GM18909 (cell line): ENCODE measurements around the gene LCNL1.

Experiments
- ATAC-seq: cut with Tn5 transposase; IDR thresholded peaks from one replicate; pipeline ENCODE4 v1.9.1; 2021; ENCODE audit warnings: mild to moderate bottlenecking; ENCODE audit not compliant: unreplicated experiment, poor library complexity

The LCNL1 gene

DNA sequence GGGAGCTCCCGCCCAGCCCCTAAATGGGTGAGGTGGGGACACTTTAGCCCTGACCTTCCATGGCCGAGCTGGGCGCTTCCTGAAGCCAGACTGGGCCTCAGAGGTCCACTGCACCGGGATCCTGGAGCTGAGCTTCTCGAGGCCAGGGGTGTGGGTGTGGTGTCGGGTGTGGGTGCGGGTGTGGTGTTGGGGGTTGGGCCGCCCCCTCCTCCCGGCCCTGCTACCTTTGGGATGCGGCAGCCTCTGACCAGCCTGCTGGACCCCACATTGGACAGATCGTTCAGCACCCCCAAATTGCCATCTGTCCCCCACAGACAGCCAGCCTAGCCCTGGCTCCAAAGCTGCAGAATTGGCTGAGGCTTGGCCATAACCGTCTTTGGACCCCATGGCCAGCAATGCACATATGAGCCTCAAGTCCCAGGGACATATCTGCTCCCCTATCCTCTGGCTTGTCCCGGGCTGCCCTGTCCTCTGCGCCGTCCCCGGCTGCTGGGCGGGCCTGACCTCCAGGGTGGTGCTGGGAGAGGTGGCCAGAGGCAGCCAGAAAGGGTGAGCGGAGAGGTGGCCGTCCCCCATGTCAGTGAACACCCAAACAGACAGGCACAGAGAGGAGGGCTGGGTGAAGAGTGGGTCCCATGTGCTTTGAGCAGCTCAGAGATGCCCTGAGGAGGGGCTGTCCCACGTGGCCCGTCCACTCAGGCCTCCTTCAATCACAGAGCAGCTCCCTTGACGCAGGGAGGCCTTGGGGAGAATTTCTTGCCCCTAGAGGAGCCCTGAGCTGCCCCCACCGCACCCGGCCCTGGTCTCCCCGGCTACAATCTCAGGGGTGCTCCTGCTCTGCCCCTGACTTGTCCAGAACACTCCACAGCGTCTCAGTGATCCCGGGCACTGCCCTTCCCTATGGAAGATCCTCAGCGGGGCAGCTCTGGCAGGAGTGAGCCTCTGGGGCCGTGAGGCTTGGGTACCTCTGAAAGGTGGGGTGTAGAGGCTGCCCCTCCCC is 8.9 kb upstream of the LCNL1 start:
- ATAC-seq, result no peak

DNA sequence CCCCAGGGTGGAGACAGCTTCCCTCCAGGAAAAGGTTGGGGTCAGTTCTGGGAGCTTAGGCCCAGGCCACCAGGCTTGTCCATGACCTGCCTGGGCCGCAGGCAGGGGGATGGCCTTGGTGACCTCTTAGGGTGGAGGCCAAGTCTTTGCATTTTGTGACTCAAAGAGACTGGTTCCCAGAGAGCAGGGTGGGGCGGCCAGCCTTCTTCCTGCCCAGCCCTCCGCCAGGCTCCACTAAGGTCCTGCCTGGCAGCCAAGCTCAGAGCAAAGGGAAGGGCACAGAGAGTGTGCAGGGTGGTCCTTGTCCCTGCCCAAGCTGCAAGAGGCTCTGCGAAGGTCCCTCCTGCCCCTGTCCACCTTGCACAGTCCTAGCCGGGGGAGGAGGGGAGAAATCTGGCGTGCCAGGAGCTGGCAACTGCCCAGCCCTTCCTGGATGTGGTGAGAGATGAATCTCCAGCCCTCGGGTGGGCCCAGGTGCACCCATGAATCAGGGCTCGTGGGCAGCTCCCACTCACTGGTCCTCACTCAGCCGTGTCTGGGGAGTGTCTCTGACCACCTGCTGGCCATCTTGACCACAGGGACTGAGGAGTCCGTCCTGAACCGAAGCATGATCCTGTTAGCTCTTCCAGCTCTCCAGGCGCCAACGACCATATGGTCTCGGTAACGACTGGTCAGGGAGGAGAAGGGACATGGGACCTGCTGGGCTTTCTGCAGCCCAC is 7.8 kb upstream of the LCNL1 start:
- ATAC-seq, result no peak

DNA sequence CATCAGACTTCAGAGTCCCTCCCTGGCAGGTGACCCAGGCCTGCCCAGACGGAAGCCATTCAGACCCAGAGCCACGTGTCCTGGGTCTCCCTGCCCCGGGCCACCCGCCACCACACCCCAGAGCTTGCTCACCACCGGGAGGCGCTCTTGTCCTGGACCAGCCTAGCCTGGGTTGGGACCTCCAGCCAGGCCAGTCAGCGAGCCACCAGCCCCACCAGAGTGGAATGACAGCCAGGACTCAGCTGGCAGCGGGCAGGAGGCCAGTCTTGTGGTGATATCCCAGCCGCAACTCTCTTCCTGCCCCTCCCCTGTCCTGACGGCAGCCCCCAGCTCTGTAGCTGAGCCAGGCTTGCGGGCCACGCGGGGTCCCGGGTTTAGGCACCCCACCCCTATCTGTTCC is 7.1 kb upstream of the LCNL1 start:
- no peak for ATAC-seq

DNA sequence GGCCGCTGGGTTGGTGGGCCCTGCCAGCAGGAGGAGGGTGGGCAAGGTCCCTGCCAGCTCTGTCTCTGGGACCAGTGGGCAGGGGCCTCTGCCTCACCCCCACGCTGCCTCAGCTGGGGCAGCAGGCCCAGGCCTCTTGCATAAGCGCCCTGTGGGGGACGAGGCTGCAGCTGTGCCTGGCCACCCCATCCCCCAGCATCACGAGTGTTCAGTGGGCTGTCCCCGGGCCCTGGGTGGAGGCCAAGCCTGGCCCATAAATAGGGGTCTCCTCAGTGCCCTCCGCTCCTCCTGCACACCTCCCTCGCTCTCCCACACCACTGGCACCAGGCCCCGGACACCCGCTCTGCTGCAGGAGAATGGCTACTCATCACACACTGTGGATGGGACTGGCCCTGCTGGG is 5.6 kb upstream of the LCNL1 start, which contains the start of gene PTGDS:
Gene PTGDS, plus strand, starts transcription at position 282 of the 400 bp plus-strand sequence. Its CDS starts 75 bp downstream, at position 357.
- ATAC-seq, result no peak

DNA sequence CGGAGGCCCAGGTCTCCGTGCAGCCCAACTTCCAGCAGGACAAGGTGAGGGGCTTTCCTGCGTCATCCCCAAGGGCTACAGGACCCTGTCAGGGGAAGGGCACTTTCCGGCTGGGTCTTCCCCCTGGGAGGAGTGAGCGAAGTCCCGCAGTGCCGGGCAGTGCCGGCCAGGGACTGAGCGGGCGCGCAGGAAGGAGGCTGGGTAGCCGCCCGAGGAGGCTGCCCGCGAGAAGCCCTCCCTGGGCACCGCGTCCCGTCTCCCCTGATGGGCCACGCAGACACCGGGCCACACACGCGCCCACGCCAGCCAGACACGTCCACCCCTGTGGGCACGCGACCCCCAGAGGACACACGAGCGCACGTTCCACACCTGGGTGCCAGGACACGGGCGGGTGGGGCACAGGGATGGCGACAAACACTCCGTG is 5.1 kb upstream of the LCNL1 start:
- ATAC-seq, result no peak

DNA sequence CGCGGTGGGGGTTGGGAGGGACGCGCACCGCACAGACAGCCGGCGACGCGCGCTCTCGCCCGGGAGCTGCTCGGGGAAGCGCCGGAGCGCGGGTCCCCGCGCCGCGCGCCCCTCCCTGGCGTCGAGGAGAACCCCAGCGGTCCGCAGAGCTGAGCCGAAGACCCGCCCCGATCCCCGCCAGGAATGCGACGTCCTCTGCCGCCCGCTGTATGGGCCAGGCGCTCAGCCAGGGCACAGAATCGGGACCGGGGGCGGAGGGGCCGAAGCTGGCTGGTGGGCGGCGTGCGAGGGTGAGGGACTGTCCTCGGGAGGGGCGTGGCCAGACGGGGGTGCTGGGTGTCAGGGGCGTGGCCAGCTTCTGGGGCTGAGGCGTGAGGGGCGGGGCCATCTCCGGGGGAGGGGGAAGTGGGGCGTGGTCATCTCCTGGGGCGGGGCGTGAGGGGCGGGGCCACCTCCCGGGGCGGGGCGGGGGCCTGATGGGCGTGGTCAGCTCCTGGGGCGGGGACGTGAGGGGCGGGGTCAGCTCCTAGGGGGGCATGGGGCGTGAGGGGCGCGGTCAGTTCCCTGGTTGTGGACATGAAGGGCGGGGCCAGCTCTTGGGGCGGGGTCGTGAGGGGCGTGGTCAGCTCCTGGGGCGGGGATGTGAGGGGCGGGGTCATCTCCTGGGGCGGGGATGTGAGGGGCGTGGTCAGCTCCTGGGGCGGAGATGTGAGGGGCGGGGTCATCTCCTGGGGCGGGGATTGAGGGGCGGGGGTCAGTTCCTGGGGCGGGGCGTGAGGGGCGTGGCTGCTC is 4.5 kb upstream of the LCNL1 start:
- no peak for ATAC-seq

DNA sequence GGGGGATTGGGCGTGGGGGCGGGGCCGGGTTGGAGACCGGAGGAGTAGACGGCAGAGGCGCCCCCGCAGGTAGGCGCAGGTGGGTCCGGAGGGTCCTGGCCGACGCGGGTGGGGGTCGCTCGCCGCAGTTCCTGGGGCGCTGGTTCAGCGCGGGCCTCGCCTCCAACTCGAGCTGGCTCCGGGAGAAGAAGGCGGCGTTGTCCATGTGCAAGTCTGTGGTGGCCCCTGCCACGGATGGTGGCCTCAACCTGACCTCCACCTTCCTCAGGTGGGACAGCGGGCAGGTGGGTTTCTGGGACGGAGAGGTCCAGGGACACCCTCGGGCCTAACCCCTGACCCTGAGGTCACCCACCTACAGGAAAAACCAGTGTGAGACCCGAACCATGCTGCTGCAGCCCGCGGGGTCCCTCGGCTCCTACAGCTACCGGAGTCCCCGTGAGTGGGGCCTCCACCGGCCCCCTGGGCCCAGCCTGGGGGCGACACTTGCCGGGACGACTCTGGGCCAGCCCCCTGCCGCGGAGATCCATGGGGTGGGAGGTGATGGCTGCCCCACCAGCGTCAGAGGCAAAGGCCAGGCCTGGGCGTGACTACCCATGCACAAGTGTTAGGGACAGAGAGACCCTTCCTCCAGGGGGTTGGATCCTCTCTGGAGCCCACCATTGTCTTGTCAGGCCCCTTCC is 3.8 kb upstream of the LCNL1 start:
- no peak for ATAC-seq

DNA sequence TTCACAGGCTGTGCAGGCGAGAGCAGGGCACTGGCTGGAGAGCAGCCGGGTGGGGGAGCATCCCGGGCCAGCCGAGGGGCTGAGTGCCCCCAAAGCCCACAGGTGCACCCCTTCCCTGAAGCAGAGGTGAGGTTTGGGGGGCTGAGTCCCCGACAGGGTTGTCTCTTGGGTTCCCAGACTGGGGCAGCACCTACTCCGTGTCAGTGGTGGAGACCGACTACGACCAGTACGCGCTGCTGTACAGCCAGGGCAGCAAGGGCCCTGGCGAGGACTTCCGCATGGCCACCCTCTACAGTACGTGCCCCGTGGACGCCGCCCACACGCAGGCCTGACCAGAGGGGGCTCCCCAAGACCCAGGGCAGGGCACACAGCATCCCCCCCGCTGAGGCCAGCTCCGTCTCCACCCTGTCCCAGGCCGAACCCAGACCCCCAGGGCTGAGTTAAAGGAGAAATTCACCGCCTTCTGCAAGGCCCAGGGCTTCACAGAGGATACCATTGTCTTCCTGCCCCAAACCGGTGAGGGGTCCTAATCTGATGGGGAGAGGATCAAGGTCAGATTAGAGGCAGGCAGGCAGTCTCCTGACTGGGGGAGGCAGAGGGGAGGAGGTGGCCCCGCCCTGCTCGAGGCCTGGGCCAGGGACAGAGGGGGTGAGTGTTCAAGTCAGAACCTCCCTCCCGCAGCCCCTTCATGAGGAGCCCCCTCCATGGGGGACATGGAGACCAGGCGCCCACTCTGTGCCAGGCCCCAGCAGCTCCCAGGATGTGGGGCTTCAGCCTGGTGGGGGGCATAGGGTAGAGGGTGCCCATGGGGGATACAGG is 2.8 kb upstream of the LCNL1 start:
- ATAC-seq, result no peak

DNA sequence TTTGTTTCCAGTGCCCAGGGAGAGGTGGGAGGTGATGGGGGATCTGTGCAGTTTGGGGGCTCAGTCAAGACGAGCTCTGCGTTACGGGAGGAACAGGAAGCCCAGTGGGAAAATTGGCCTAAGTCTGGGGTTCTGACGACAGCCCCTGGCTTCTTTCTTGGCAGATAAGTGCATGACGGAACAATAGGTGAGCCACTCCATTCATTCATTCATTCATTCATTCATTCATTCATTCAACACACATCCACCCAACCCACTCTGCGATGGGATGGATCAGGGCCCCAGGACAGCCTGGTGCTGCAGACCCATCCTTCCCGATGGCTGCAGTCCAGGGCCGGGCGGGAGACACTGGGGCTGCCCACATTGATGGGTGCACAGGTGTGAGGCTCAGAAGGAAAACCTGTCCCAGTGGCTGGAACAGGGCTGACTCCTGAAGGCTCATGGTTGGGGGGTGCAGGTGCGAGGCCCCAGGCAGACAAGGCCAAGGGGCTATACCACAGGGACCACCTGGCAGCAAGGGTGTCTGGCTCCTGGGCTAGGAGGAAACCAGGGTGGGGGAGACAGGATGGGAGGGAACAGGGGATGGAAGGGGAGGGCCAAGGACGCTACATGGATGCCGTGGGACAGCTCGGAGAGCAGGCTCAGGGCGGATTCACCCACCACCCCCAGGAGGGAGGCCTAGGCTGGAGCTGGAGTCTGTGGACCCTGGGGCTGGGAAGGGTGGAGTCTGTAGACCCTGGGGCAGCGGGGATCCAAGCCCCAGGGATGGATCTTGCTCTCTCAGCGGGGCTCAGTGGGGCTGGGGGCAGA is 1.9 kb upstream of the LCNL1 start:
- ATAC-seq, result no peak

DNA sequence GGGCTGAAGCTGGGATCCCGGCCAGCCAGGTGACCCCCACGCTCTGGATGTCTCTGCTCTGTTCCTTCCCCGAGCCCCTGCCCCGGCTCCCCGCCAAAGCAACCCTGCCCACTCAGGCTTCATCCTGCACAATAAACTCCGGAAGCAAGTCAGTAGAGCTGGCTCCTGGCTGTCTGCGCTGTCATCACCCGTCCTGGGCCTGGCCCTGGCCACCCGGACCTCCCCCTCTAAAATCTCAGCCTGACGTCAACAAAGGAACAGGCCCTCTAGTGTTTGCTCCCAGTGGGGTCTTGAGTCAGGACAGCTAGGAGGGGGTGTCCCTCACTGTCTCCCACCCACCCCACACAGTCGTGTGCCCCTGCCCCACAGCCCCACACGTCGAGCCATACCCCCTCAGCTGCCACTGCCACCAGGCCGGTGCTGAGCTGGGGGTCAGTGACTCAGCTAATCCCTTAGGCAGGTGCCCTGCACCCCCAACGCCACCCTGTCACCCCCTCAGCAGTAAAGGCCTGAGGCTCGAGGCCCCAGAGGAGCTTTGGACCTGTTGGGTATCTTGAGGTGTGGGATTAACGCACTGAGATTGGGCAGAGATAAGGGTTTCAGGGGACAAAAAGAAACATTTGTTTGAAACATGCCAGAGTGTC is 1.1 kb upstream of the LCNL1 start:
- no peak for ATAC-seq

DNA sequence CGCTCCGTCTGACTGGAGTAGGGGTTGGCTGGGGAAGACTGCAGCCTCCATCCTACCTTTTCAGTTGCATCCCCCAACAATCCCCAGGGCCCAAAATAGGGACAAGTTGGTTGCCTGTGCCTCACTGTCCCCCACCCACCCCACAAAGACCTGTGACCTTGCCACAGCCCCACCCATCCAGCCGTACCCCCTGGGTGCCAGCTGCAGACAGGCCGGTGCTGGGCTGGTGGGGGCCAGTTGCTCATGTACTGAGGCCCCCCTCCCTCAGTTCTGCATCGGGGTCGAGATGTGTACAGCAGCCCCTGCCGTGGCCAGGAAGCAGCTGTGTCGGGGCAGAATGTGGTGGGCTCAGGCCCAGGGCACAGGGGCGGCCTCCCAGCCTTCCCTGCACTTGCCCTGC is 374 bp downstream of the LCNL1 start:
- ATAC-seq, result no peak

DNA sequence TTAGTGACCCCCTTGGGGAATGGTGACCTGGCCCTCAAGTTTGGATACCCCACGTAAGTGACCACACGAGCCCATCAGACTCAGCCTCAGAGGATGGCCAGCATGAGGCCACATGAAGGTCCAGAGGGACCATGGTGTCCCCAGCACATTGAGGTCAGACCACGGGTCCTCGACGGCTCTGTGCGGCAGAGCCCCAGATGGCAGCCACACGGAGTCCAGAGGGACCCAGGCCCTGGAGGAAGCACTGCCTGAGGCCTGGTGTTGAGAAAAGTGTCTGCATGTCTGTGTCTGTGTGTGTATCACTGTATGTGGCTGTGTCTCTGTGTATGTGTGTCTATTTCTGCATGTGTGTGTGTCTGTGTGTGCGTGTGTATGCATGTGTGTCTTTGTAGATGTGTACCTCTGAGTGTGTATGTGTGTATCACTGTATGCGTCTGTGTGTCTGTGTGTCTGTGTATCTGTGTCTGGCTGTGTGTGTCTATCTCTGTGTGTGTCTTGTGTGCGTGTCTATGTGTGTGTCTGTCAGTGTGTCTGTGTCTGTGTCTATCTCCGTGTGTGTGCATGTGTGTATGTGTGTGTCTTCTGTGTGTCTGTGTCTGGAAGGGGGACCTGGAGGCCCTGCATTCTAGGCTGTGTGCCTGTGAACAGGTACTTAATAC is 992 bp downstream of the LCNL1 start:
- no peak for ATAC-seq

DNA sequence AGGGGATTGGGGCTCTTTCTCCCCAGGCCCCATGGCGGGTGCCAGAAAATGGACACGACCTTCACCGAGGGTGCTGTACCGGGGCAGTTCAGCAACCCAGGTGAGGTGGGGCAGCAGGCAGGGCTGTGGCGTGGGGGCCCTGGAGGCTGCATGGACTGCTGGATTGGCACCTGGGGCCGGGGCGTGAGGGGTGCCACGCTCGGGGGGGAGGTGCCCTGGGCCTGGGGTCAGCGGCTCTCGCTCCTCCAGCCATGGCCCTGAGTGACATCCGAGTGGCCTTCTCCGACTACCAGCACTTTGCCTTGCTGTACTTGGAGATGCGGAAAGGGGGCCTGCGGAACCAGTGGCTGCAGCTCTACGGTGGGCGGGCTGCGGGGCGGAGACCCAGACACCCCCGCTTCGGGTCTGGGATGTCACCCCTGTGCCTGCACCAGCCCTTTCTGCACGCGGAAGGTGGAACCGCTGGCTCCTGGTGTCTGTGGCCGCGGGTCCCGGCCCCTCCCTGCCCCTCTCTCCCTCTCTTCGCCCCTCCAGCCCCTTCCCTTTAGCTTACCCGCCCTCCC is 1.8 kb downstream of the LCNL1 start:
- ATAC-seq, result no peak

DNA sequence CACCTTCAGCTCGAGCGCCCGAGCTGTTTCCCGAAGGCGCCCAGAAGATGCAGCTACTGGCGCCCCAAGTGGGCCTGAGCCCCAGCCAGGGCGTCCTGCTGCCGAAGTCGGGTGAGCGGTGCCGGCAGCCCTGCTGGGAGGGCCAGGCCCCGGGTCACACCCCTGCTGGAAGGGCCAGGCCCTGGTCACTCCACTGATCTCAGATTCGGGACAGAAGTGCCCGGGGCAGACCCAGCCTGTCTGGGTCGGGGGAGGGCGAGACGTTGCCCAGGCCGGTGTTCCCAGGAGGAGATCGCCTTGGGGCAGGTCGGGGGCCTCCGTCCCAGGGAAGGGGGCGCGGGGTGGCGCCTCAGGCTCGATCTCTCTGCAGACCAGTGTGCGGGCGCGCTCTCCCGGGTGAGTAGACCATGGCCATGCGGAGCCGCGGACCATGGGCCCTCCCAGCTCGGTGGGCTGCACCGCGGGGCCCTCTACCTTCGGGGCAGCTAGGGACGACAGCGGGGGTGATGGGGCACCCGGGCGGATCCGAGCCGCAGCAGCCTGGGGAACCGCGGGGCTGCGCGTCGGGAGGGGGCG is 2.3 kb downstream of the LCNL1 start:
- no peak for ATAC-seq

DNA sequence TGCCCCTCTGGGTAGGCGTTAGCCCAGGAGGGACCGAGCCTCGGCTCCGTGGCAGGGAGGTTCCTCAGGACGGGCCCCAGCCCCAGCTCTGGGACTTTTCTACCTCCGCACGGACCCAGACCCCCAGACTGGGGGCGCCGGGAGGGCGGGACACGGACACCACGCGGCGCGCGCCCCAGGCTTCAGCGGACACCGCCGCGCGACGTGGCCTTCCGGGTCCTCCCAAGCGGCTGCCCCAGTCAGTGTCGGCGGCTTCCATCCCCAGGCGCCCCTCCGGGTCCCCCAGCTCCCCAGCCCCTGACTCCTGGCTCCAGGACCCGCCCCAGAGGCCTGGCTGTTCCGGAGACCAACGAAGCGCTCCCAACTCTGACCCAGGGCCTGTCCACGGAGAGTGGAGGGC is 3.1 kb downstream of the LCNL1 start:
- ATAC-seq, result no peak

DNA sequence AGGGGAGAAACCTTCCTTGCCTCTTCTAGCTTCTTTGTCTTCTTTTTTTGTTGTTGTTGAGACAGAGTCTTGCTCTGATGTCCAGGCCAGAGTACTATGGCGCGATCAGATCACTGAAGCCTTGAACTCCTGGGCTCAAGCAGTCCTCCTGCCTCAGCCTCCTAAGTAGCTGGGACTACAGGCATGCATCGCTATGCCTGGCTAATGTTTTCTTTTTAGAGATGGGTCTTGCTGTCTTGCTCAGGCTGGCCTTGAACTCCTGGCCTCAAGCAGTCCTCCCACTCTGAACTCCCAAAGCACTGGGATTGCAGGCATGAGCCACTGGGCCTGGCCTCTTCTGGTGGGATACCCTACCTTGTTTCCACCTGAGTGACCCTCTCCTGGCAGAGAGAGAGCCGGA is 6.1 kb downstream of the LCNL1 start:
- no peak for ATAC-seq
